K562 (cell line): Measurements from ENCODE around the gene NDST1. TPM values are rescaled to one million over a fixed set of nuclear protein-coding genes. Genes with fewer than 3 reads are reported as not detected.
A peak's percentile ranks its signal among the peaks of the same experiment; 100 is the strongest.

Source experiments
- ATAC-seq: fragments of 200-7000 bp; cut with Tn5 transposase; 3 replicates; pipeline ENCODE4 v1.9.1; 2020; ENCODE audit warnings: moderate library complexity
- BruUV-seq: library from RNA; stranded (reverse); fragments of 400-500 nt; replicated peaks from 2 replicates; lab custom pipeline; 2021; lab: Mats Ljungman, UMichigan
- CTCF ChIA-PET: fragments of 300-600 bp; formaldehyde crosslinking; extraction: SDS; loops from one replicate; lab custom pipeline; 2021; ENCODE audit warnings: low intra/inter-chr PET ratio; lab: Yijun Ruan, JAX
- POLR2A ChIA-PET: fragments of 300-600, 350-650 bp; sonication (Branson Sonifier 250); formaldehyde crosslinking; extraction: SDS; loops from one replicate; lab custom pipeline; 2021; ENCODE audit warnings: antibody characterized with exemption, inconsistent platforms; lab: Yijun Ruan, JAX
- DNase-seq, 4 experiments: peaks; one replicate each; pipeline versions ENCODE4 v3.0.0 to v3.0.0-alpha.2; 2011 to 2018; ENCODE audit warnings: low spot score in 3 of 4, mixed read lengths in 3 of 4; ENCODE audit errors: extremely low read depth in 1 of 4
- FAIRE-seq: peaks from 2 replicates; lab custom pipeline; 2011; peaks lifted over from hg19 to GRCh38; lab: Jason Lieb, UNC
- H2AFZ ChIP-seq: 2 replicates; pipeline ENCODE4 v1.6.0; 2011; ENCODE audit warnings: low read depth, low read length, control low read depth, inconsistent platforms
- H3K27ac ChIP-seq: fragments of 200-600 bp; 3 replicates; pipeline ENCODE4 v1.8.0; 2011; ENCODE audit warnings: low read depth, mild to moderate bottlenecking, control low read depth, inconsistent platforms, low read length, moderate library complexity, mixed read lengths; ENCODE audit errors: extremely low read depth
- H3K27me3 ChIP-seq, 2 experiments: fragments of 300-600 bp in 1 of 2; 2 replicates in 1 of 2; 3 replicates in 1 of 2; pipeline versions ENCODE4 v1.6.0 to v1.8.0; 2011; ENCODE audit warnings: inconsistent platforms in 2 of 2, low read length in 2 of 2, mild to moderate bottlenecking in 1 of 2, mixed read lengths in 1 of 2, moderate library complexity in 1 of 2; ENCODE audit not compliant: control insufficient read depth in 2 of 2, insufficient read depth in 2 of 2
- H3K36me3 ChIP-seq: fragments of 300-600 bp; 3 replicates; pipeline ENCODE4 v1.8.0; 2011; ENCODE audit warnings: mild to moderate bottlenecking, low read length, inconsistent platforms; ENCODE audit not compliant: control insufficient read depth, insufficient read depth
- H3K4me1 ChIP-seq, 2 experiments: fragments of 200-600 bp in 1 of 2; replicated peaks in 1 of 2; 2 replicates in 1 of 2; 3 replicates in 1 of 2; pipeline versions ENCODE4 v1.5.1 to v1.8.0; 2011; ENCODE audit warnings: inconsistent platforms in 2 of 2, low read length in 2 of 2, mild to moderate bottlenecking in 1 of 2, mixed read lengths in 1 of 2, moderate library complexity in 1 of 2; ENCODE audit not compliant: control insufficient read depth in 2 of 2, insufficient read depth in 2 of 2
- H3K4me2 ChIP-seq: 2 replicates; pipeline ENCODE4 v1.6.1; 2011; ENCODE audit warnings: low read length, control low read depth, inconsistent platforms, mixed read lengths; ENCODE audit not compliant: insufficient read depth
- H3K4me3 ChIP-seq: fragments of 200-600 bp; sonication (generic), shearing (Covaris generic); 2 replicates; pipeline ENCODE4 v1.5.1; 2016; ENCODE audit warnings: control low read depth, inconsistent platforms
- H3K79me2 ChIP-seq: fragments of 200-600 bp; 3 replicates; pipeline ENCODE4 v1.8.0; 2011; ENCODE audit warnings: low read length, inconsistent platforms; ENCODE audit not compliant: control insufficient read depth, insufficient read depth
- H3K9ac ChIP-seq, 2 experiments: 2 replicates each; pipeline versions ENCODE4 v1.6.0 to v1.6.1; 2011; ENCODE audit warnings: low read depth in 2 of 2, low read length in 2 of 2, control low read depth in 1 of 2, inconsistent platforms in 1 of 2, mild to moderate bottlenecking in 1 of 2, mixed read lengths in 1 of 2; ENCODE audit not compliant: insufficient read depth in 1 of 2
- H3K9me1 ChIP-seq: one replicate; pipeline ENCODE4 v1.6.0; 2011; ENCODE audit warnings: inconsistent platforms, mild to moderate bottlenecking, low read length, moderate library complexity; ENCODE audit not compliant: control insufficient read depth, insufficient read depth
- H3K9me3 ChIP-seq: replicated peaks from 2 replicates; pipeline ENCODE4 v1.5.1; 2011; ENCODE audit warnings: low read depth, low read length, inconsistent platforms; ENCODE audit not compliant: control insufficient read depth, insufficient read depth
- H4K20me1 ChIP-seq: replicated peaks from 2 replicates; pipeline ENCODE4 v1.6.1; 2011; ENCODE audit warnings: low read length, inconsistent platforms, mixed read lengths; ENCODE audit not compliant: control insufficient read depth, insufficient read depth
- HDGF ChIP-seq: fragments of 450-650 bp; IDR thresholded peaks from 2 replicates; pipeline ENCODE4 v1.6.1; 2016
- MCM3 ChIP-seq: fragments of 450-650 bp; IDR thresholded peaks from 2 replicates; pipeline ENCODE4 v1.6.1; 2016
- MXI1 ChIP-seq: IDR thresholded peaks from 2 replicates; pipeline ENCODE4 v1.6.1; 2011; ENCODE audit warnings: low read depth, mild to moderate bottlenecking, improper control_type of control experiment, low read length
- MYBL2 ChIP-seq, 2 experiments: fragments of 450-650 bp in 1 of 2; sonication (generic) in 1 of 2; formaldehyde crosslinking in 1 of 2; IDR thresholded peaks; 2 replicates each; pipeline versions ENCODE4 v1.6.1 to v1.8.1; 2017 to 2022; ENCODE audit warnings: borderline replicate concordance in 1 of 2, inconsistent platforms in 1 of 2, low read depth in 1 of 2, mild to moderate bottlenecking in 1 of 2, missing genetic modification reagents in 1 of 2, moderate library complexity in 1 of 2
- whole genome bisulfite sequencing: fragments of 100-300 bp; shearing (Covaris generic); methylation state at CpG from one replicate; pipeline ENCODE4 v1.1.6; 2016; ENCODE audit warnings: low coverage, mixed read lengths; ENCODE audit not compliant: insufficient coverage; ENCODE audit errors: missing lambda C conversion rate; 5-methylcytosine and 5-hydroxymethylcytosine counted together
- in situ Hi-C: fragments of 300-500 bp; cut with MboI; formaldehyde crosslinking; loops from 4 replicates; pipeline ENCODE4 v1.15.0; 2018; ENCODE audit warnings: inconsistent platforms, mixed read lengths
- intact Hi-C: fragments of 100-400 bp; cut with micrococcal nuclease; formaldehyde crosslinking; loops from 2 replicates; pipeline ENCODE4 v1.14.2; 2022
- polyA plus RNA-seq, 8 experiments: library from polyadenylated mRNA; depleted of rRNA in 4 of 8; stranded (reverse) in 5 of 8; unstranded in 3 of 8; fragments of >200 nt; fragmentation: Nextera tagmentation in 2 of 8; fragmentation: Illumina TruSeq in 1 of 8; extraction: Ambion mirVana in 2 of 8; extraction: Trizol in 1 of 8; gene quantifications; 2 replicates each; pipeline versions ENCODE4 v1.2.1 to v1.2.3, GENCODE V29; 2011 to 2014; ENCODE audit warnings: inconsistent platforms in 1 of 8, missing spikeins in 1 of 8
- total RNA-seq, 7 experiments: library from RNA; depleted of rRNA in 6 of 7; stranded (reverse); fragments of >200 nt in 6 of 7; fragmentation: Illumina TruSeq in 2 of 7; extraction: Trizol in 2 of 7; gene quantifications; 2 replicates each; pipeline versions ENCODE4 v1.2.1 to v1.2.3, GENCODE V29; 2011 to 2021; ENCODE audit warnings: low replicate concordance in 1 of 7
- TF ChIP-seq, protein P1 (sequence below): fragments of 450-650 bp; IDR thresholded peaks from 2 replicates; pipeline ENCODE4 v1.6.1; 2016; ENCODE audit warnings: borderline replicate concordance

NDST1 gene
- total and polyA plus RNA-seq, 9 of the 15 experiments (the other 6 are each of a cell fraction or from before 2014, with no cell fraction given): 0.38 to 47.9 (median 9.9) TPM

DNA sequence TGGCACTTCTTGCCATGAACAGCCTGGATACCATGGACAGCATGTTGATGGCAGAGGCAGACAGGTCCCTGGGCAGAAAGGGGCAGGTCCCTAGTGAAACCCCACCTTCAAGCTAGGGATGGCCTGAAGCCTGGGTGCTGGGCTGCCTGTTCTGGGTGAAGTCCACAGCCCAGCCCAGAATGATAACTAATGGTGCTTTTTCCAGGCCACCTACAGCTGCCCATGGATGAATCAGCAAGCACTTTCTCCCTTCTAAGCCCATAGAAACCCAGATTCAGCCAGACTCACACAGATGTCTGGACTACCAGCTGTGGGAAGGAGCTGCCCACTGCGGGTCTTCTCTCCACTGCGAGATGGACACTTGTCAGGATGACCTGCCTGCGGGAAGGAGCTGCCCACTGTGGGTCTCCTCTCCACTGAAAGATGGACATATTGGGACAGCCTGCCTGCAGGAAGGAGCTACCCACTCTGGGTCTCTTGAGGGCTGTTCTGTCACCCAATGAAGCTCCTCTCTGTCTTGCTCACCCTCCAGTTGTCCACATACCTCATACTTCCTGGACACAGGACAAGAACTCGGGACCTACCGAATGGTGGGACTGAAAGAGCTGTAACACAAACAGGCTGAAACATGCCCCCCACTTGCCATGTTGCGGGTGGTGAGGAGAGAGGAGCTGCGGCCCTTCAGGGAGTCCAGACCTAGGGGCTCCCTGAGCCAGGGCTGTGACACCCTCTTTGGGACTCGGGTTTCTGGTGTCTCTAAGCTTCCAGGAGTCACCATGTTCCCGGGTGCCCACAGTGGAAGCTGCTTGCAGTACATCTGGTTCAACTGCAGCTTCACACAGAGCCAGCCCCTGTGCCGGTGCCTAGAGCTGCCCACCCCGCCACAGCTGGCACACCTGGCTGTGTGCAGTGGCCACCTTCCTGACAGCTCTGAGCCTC, 71.8 kb downstream of the NDST1 start:
- Histone ChIP-seq H3K9me1 (no peaks in the 10 kb centered on the region), H3K36me3 (no peaks in the 10 kb centered on the region), H3K79me2 (no peaks in the 10 kb centered on the region), H3K9me3 (no peaks in the 10 kb centered on the region), H3K27ac (no peak overlapping the region), H2AFZ (no peak overlapping the region), H3K4me3 (no peak overlapping the region), H3K9ac (no peak overlapping the region), H4K20me1 (no peaks in the 10 kb centered on the region; the same call in 1 of the 2 replicates), H3K4me1 (peaks cover 5 to 28% of the 10 kb centered on the region in 2 experiments; a peak in 4 of 5 replicates), H3K27me3 (peaks cover 14 to 61% of the 10 kb centered on the region in 2 experiments; a peak in 3 of 5 replicates), H3K4me2 (no peak overlapping the region)
- intact Hi-C loops (no loop called here), in situ Hi-C loops (no loop called here)
- no TSS peak for BruUV-seq
- ATAC-seq (no peak), FAIRE-seq (peak; percentile 37), DNase-seq (no peak)
- TF ChIP-seq HDGF: no peak
- no peak for TF ChIP-seq MCM3
- TF ChIP-seq MXI1: no peak
- TF ChIP-seq, protein P1, sequence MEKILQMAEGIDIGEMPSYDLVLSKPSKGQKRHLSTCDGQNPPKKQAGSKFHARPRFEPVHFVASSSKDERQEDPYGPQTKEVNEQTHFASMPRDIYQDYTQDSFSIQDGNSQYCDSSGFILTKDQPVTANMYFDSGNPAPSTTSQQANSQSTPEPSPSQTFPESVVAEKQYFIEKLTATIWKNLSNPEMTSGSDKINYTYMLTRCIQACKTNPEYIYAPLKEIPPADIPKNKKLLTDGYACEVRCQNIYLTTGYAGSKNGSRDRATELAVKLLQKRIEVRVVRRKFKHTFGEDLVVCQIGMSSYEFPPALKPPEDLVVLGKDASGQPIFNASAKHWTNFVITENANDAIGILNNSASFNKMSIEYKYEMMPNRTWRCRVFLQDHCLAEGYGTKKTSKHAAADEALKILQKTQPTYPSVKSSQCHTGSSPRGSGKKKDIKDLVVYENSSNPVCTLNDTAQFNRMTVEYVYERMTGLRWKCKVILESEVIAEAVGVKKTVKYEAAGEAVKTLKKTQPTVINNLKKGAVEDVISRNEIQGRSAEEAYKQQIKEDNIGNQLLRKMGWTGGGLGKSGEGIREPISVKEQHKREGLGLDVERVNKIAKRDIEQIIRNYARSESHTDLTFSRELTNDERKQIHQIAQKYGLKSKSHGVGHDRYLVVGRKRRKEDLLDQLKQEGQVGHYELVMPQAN: no peak
- no peak for TF ChIP-seq MYBL2 (IDR thresholded peaks at IDR 0.05; ENCODE audit: low read depth)
- TF ChIP-seq MYBL2 (CRISPR knock-in tag; IDR thresholded peaks at IDR 0.05; ENCODE audit: borderline replicate concordance): no peak
- ChIA-PET CTCF (no interaction called here), POLR2A (interaction anchor here (0.6 to 1.6 kb wide), 4 partner anchors 62 to 236 kb away, joined by 3 read pairs; partner anchors contain the start of gene RPS14)
- WGBS: 6% methylated on average over 11 of the region's 11 CpGs
